GM19238 (cell line): ENCODE results near the gene LTV1.
A peak's percentile ranks its signal among the peaks of the same experiment; 100 is the strongest.
"Not testable (repeated sequence)": the region's sequence is repeated elsewhere in the genome, so short reads cannot be mapped to it uniquely, and the experiment has no call there.

Experiments used
- DNase-seq: peaks from one replicate; pipeline ENCODE4 v3.0.0; 2011; ENCODE audit warnings: low spot score; ENCODE audit not compliant: insufficient read length

Gene LTV1

DNA sequence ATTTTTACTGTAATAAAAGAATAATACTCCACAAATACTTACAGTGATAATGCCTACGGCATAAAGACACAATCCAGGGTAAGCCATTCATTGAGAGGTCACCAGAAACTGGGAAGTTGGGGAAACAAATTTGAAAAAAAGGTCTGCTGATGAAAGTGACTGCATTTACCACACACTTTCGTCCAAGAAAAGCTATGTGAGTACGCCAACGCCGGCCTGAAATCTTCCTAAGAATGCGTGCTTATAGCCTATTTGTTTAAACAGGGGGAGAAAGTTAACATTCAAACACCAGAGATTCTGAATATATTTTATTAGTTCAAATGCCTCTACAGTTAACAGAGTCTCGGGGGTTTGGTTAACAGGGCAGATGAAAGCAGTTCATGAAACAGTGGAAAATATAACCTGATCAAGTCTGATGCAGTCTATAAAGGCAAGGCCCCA lies 657 bp upstream of the LTV1 start:
- no peak for DNase-seq

DNA sequence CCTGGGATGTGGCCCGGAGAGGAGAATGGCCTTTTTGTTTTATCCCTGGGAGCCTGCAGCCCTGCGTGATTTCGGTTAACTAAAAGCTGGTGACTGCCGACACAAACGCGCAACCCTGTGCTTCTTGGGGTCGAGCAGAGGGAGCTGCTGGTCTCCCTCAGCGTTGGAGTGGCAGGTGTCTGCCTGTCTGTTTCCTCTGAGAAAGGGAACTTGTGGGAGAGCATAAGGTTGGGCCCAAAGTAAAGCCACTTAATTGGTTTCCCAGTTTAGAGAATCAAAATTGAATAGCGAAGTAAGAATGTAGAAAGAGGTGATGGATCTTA lies 500 bp downstream of the LTV1 start:
- no peak for DNase-seq

DNA sequence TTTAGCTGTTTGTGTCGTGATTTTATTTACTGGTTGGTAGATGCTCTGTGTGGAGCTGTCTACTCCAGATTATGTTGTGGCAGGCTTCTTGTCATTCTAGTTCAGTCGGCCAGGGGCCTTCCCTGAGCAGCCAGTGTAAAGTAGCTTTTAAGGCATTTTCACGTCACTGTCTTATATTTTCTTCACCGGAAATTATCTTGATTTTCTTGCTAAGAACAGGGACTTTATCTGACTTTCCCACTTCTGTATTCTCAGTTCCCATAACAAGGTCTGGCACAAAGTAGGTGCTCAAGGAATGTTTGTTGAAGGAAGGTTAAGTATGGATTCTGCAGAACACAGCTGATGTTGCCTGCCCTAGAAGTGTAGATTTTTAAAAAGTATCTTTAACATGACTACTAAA lies 868 bp downstream of the LTV1 start:
- no peak for DNase-seq

DNA sequence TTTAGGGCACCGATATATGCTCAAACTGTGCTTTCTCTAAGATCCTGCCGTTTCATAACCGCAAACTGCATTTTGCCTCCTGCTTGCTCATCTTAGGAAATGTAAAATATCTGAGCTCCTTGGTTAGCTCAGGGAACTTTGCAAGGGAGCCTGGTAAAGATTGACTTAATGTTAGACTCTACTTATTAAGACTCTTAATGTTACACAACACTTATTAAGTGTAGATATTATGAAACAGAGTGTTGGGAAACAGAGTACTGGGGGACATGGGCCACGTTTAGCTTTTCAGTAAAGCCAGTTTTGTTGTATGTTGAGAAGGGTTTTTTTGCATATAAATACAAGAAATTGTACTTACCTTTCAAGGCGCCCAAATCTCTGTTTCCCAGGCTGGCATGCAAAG lies 1.9 kb downstream of the LTV1 start:
- no peak for DNase-seq

DNA sequence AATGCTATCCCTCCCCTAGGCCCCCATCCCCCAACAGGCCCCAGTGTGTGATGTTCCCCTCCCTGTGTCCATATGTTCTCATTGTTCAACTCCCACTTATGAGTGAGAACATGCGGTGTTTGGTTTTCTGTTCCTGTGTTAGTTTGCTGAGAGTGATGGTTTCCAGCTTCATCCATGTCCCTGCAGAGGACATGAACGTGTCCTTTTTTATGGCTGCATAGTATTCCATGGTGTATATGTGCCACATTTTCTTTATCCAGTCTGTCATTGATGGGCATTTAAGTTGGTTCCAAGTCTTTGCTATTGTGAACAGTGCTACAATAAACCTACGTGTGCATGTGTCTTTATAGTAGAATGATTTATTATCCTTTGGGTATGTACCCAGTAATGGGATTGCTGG lies 8.6 kb downstream of the LTV1 start:
- not testable (repeated sequence) for DNase-seq

DNA sequence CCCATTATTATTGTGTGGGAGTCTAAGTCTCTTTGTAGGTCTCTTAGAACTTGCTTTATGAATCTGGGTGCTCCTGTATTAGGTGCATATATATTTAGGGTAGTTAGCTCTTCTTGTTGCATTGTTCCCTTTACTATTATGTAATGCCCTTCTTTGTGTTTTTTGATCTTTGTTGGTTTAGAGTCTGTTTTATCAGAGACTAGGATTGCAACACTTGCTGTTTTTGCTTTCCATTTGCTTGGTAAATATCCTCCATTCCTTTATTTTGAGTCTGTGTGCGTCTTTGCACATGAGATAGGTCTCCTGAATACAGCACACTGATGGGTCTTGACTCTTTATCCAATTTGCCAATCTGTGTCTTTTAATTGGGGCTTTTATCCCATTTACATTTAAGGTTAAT lies 11.9 kb downstream of the LTV1 start:
- not testable (repeated sequence) for DNase-seq

DNA sequence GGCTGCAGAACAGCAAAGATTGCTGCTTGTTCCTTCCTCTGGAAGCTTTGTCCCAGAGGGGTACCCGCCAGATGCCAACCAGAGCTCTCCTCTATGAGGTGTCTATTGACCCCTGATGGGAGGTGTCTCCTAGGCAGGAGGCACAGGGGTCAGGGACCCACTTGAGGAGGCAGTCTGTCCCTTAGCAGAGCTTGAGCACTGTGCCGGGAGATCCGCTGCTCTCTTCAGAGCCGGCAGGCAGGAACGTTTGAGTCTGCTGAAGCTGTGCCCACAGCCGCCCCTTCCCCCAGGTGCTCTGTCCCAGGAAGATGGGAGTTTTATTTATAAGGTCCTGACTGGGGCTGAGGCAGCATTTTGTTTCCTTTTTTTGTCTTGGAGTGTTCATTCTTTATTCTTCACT lies 13.6 kb downstream of the LTV1 start:
- DNase-seq = not testable (repeated sequence)

DNA sequence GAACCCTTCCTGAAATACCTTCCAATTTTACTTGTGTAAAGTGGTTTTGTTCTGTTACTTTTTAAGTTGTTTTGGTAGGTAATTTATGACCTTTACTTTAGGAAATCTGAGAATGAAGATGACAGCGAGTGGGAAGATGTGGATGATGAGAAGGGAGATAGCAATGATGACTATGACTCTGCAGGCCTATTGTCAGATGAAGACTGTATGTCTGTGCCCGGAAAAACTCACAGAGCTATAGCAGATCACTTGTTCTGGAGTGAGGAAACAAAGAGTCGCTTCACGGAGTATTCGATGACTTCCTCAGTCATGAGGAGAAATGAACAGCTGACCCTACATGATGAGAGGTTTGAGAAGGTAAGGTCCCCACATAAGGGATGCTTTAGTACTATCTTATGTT lies 14.5 kb downstream of the LTV1 start:
- no peak for DNase-seq

DNA sequence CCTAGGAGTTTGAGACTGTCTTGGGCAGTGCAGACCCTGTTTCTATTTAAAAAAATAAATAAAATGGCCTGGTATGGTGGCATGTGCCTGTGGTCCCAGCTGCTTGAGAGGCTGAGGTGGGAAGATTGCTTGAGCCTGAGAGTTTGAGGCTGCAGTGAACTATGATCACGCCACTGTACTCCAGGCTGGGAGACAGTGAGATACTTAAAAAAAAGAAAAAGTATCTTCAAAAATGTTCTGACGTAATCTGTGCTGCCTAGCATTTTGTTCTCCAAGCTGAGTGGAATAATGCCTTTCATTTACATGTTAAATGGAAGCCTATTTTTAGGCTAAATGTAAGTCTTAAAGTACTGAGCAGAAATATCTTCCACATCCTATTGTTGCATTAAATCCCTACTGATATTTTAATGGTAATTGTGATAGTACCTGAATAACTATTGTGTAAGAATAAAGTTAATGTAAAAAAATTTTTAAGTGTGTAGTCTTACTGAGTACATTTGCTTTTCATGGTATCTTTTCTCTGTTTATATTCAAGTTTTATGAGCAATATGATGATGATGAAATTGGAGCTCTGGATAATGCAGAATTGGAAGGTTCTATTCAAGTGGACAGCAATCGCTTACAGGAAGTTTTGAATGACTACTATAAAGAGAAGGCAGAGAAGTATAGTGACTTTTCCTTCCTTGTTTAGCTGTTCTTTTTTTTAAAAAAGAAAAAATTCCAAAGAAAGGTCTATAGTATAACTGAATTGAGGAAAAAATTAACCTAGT lies 16.9 kb downstream of the LTV1 start:
- DNase-seq = no peak

DNA sequence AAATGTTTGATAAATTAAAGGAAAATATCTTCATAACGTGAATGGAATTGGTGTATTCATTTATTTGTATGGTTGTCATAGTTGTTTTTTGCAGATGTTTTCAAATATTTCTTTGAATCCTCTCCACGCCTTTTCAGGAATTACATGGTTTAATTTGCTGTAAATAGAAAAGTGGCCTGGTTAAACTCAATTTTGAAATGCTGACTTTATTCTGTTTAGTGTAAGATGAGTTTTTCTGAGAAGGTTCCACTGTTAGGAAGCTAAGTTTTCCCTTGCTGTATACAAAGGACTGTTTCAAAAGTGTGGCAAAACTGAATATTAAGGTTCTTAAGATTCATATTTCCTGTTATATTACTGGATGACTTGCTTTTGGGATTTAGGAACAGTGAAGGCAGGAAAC lies 20.6 kb downstream of the LTV1 start:
- DNase-seq = no peak

DNA sequence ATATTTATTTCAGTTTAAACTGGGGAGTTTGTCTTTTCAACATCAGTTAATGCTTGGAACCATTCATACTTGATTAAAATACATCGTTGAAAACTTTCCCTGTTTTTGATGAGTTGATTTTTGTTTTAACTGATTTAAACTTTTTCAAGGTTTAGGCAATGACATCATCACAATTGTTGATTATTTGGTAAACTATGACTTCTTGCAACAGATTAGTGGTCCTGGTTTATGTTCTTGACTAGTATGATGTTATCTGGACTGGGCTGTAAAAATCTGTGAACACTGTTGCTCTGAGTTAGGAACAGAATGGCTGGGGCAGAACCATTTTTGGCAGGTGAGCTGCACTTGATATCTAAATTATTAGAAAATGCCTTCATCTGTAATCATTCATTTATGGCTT lies 21.1 kb downstream of the LTV1 start, which contains the start of gene ZC2HC1B:
TSS of gene ZC2HC1B (plus strand) at position 241 of the 400 bp plus-strand sequence. CDS start at position 307, 66 bp downstream.
- DNase-seq = no peak

DNA sequence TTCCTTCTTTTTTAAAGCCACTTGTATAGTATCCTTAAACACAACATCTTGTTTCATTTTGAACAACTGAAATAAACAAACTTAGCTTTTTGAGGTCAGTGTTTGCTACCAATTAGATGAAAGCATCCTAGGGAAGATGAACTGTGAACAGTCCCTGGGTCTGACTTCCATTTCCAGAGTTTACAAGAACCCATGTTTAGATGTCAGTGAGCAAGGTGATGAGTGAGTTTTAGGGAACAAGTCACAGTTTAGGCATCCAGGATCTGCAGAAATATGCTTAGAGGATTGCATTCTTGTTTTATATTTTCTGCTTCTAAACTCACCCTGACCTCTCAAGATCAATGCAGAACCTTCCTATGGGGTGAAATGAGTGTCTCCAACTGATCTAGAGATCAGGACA lies 24.1 kb downstream of the LTV1 start:
- DNase-seq = no peak

DNA sequence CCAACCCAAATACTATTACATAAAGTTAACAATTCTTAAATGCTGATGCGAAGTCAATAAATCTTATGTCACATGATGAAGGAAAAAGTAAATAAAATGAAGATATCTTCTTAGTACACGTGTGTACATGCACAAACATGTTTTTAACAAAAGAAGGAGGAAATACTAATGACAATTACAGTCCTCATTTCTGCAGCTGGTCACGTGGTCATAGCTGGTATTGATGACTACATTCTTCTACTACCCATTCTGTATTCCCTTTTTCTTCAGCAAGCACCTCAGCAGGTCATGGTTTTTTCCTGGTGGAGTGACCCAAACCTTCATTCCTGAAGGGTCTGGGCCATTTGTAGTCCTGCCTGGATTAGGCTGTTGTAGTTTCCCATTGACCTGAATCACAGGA lies 25.7 kb downstream of the LTV1 start:
- DNase-seq = not testable (repeated sequence)

DNA sequence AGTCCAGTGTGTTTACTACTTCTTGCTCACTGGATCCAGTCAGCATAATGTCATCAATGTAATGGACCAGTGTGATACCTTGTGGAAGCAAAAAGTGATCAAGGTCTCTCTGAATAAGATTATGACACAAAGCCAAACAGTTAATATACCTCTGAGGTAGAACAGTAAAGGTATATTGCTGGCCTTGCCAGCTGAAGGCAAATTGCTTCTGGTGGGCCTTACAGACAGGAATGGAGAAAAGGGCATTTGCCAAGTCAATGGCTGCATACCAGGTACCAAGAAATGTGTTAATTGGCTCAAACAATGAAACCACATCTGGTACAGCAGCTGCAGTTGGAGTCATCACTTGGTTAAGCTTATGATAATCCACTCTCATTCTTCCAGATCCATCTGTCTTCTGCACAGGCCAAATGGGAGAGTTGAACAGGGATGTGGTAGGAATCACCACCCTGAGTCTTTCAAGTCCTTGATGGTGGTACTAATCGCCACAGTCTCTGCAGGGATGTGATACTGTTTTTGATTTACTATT lies 28.1 kb downstream of the LTV1 start:
- not testable (repeated sequence) for DNase-seq

DNA sequence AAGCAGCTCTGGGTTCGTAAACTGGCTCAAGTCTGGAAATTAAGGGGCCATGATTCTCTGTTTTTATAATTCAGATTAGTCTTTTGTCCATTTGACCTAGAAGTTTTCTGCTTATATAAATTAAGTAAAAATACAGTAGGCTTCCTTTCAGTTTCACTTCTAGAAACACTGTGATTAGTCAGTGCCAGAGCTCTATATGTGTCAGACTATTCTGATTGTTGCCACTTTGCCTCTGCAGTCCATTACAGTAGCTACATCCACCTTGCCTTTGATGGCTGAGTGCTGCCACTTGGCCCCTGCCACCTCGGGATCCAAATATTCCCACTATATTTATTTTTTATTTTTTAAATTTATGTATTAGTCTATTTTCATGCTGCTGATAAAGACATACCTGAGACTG lies 29.1 kb downstream of the LTV1 start:
- DNase-seq = peak; percentile 4

DNA sequence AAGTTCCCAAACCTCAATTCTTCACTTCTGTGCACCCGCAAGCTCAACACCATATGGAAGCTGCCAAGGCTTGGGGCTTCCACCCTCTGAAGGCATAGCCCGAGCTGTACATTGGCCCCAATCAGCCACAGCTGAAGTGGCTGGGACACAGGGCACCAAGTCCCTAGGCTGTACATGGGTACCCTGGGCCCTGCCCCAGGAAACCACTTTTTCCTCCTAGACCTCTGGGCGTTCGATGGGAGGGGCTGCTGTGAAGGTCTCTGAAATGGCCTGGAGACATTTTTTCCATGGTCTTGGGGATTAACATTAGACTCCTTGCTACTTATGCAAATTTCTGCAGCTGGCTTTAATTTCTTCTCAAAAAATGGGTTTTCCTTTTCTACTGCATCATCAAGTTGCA lies 30.5 kb downstream of the LTV1 start:
- not testable (repeated sequence) for DNase-seq

DNA sequence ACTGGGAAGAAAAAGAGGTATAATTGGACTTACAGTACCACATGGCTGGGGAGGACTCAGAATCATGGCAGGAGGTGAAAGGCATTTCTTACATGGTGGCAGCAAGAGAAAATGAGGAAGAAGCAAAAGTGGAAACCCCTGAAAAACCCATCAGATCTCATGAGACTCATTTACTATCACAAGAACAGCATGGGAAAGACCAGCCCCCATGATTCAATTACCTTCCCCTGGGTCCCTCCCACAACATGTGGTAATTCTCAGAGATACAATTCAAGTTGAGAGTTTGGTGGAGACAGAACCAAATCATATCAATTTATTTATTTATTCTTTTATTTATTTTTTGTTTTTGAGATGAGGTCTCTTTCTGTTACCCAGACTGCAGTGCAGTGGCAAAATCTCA lies 31.4 kb downstream of the LTV1 start:
- DNase-seq = not testable (repeated sequence)

DNA sequence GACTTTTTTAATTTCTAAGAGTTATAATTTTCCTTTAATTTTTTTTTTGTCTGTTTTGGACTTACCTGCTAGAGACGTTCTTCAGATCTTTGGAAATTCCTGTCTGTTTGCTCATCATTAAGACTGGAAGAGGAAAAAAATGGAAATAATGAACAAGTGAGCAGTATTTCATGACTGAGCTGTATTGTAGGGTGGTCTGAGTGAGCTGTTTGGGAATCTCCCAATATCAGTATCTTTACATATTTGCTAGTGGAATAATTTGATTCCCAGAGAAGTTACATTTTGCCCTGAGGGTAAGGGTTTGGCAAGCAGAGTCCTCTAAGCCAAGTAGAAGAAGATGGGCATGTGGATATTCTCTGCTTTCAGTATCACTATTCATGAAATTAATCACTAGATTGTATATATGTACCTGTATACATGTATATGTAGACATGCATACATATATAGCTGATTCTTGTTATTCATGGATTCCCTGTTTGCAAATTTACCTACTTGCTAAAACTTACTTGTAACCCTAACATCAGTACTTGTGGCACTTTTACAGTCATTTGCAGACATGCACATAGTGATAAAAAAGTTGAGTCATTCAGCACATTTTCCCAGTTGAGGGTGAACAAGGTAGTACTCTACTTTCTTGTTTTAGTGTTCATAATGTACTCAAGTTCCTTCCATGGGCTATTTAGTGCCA lies 34.6 kb downstream of the LTV1 start:
- DNase-seq = no peak

DNA sequence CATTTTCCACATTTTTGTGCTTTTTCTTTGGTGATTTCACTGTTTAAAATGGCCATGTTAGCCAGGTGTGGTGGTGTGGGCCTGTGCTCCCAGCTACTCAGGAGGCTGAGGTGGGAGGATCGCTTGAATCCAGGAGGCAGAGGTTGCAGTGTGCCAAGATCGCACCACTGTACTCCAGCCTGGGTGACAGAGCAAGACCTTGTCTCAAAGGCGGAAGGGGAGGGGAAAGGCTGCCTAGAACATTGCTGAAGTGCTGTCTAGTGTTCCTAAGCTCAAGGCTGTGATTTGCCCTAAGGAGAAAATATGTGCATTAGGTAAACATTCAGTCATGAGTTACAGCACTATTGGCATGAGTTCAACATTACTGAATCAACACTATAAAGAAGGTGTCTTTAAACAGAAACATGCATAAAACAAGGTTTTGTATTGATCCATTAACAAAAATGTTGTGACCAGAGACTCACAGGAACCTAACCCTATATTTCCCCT lies 35.2 kb downstream of the LTV1 start:
- no peak for DNase-seq

DNA sequence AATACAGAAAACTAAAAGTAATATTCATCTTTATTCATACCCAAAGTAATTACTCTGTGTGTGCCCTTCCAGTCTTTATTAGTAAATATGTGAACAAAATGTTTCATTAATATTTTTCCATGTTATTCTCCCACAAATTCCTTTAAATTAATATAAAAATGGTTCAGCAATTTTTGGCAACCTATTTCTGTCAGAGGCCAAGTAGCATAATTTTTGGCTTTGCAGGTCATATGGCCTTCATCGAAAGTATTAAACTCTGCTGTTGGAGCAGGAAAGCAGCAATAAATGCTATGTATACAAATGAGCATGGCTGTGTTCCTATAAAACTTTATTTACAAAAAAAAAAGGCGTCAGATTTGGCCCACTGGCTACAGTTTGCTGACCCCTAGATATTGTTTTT lies 37.3 kb downstream of the LTV1 start:
- DNase-seq = no peak

DNA sequence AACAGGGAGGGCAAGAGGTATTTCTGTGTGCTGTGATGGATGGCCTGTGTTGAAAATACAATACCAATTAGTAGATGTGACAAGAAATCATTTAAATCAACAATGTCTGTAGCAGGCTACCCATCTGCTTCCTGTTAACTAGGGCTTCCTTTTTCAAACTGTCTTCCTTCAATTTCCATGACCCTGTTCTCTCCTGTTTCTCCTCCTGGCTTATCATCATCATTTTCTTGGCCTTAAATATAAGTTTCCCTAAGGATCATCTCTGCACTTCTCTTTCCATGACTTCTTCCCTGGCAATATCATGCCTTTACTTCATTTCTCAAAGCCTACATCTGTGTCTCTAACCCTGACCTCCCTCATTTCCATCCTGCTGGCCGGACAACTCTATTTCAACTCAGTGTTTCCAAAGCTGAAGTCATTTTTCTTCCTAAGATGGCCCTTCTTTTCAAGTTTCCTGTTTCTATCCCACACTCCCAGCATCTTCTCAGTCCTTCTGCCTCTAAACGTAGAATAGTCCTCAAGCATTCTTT lies 39.3 kb downstream of the LTV1 start:
- no peak for DNase-seq

DNA sequence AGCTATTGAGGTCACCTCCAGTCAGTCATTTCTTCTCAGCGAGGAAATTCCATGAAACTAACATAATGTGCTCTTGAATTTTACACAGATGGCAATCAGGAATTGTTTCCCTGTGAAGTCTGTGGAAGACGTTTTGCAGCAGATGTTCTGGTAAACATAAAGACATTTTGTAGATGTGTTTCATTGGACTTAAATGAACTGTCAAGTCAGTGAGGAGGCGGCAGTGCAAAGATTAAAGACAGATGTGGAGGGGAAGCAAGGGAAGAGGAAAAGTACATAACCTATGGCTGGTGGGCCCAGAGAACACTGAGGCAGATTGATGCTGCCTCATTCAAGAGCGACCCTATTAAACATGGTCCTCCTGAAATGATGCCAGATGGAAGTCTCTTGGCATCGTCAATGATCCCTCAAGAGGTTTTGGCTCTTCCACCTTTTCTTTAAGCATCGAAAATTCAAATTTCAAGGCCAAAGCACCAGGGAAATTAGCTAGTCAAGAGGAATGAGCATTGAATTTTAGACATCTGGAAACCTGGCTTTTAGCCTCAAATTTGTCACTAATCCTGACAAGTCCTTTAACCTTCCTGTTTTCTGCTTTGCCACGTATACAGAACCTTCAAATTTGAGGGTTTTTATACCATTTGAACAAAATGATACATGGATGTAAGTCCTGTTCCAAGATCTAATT lies 41.2 kb downstream of the LTV1 start:
- DNase-seq = no peak
